CD1c-positive myeloid dendritic cell (primary cell): ENCODE data around the gene LAMTOR5.
A peak's percentile ranks its signal among the peaks of the same experiment; 100 is the strongest.
"Not testable (repeated sequence)": the region's sequence is repeated elsewhere in the genome, so short reads cannot be mapped to it uniquely, and the experiment has no call there.

Experiments used
- DNase-seq: peaks from one replicate; pipeline ENCODE4 v3.0.0-alpha.2; 2016; ENCODE audit errors: extremely low spot score

LAMTOR5 gene

DNA sequence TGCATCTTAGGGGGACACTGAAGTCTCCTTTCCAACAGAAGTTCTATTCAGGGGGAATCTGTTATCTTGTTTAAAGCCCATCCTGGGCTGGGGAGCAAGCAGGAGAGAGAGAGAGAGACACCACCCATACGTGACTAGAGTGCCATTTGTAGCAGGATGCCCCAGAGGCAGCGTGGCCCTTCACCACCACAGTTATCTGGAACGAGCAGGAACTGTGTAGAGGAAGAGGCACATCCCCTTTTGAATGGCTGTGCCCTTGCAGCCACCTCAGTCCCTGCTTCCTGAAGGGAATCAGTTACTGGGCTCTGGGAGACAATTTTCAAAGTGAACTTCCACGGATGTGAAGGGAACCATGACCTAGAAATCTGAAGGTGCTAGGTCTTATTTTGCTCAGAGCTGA is 19.4 kb upstream of the LAMTOR5 start:
- DNase-seq, result peak; percentile 50

DNA sequence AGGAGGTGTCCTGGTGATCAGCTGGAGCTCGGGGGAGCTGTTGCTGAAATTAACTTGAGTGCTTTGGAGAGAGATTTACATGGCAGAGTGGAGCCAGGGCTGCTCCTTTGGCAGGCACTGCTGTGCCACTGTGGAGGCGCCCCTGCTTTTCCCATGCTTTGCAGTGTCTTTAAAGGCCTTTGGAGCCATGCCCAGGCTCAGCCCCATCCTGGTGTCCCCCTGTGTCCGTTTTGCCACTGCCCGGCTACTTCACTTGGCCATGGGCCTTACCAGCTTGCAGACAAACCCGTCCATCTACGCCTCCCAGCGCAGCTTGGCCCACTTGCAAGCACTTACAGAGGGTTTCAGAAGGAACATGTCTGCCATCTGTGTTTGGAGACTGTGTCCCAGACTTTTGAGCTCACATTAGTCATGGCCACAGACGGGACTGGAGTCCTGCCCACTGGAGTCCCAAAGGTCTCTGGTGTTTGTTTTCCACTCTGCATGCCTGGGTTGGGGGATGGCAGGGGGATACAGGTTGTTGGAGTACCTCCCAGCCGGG is 18.2 kb upstream of the LAMTOR5 start:
- DNase-seq, result no peak

DNA sequence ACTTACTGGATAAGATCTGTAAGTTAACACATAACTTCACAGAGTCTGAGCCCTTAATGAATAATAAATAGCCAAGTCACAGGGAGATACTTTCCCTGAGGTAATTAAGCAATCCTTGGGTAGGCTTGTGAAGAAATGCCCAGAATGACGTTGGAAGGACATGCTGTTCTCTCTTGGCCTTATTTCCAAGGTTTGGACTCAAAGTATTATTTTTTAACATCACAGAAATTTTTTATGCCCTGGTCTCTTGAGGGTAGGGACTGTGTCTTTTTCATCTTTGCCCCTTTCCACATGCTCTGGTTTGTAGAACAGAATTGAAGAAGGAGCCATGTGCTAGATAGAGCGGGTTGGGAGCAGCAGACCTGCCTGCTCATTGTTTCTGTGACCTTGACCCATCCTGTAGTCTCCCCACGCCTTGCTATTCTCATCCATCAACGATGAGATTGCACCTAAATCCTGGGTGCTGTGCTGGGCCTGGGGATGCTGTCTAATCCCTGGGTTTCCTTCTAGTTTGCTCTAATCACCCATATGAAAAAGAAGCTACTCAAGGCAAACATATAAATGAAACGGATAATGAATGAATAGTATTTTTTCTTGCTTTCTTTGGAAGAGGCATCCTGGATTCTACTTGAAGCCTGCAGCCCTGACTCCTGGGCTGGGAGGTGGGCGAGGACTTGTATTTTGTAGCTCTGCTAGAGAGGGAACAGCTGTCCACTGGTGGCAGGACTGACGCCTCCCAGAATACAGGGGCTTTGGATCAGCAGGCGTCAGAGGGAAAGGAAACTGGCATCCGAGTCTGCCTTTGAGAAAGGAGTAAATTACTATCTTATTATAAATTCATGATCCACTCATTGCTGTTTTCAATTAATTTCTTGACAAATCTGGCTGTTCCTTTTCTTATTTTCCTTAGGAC is 17.5 kb upstream of the LAMTOR5 start:
- DNase-seq, result no peak

DNA sequence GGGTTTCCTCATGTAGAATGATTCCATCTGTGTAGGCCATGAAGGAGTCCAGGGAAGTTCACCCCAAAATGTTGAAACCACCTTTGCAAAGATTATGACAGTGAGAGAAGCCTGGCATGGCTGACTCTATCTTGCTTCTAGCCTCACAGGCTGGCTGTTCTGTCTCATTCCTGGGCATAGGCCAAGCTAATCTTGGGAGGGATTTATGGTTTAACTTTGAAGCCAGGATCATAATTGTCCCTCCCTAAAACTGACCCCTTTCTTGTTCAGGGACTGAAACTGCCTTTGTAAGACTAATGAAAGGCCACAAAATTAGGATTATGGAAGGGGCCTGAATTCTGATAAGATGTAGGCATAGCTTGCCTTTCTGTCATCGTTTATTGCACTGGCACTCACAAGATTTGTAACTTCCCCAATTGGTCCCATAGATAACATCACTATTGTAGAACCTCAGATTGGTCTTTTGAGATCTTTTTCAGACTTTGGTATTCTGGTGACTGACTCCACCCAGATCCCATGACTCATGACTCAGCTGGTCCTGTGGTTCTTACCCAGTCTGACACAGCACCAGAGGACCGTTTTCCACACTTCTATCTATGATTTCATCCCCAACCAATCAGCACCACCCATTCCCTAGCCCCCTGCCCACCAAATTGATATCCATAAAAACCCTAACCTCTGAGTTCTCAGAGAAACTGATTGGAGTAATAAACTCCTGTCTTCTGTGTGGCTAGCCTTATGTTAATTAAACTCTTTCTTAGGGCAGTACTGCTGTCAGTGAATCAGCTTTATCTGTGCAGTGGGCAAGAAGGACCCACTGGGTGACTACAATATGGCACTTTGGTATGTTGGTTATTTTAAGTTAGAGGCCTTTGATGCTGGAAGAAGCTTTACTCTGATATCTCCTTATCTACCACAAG is 13.6 kb upstream of the LAMTOR5 start:
- DNase-seq, result peak; percentile 80

DNA sequence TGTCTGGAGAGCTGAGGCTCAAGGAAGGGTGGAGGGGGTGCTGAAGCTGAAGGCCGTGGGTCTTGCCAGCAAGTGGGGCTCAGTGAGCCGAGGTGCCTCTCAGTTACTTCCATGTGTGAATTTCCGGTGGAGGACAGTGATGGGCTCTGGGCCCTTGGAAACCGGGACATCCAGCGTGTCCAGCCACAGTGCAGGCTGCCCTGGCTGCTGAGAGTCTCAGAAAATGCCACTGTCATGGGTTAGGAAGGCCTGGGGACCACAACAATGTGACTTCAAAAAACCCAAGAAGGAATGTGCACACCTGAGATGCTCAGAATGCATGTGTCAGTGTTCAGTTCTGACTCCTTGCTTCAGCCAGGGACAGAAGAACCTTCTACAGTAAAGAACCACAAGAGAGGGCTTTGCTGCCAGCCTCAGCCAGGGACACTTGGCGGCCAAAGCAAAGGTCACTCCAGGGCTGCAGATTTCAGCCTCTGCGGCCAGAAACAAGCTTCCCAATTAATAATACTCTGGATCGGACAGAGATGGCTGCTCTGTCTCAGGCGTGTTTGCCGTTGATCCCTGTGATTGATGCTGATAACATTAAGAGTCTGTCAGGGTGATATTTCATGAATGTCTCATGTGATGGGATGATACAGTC is 12.6 kb upstream of the LAMTOR5 start:
- no peak for DNase-seq

- no peak for DNase-seq
Measured at GRCh38 chr1:110418729-110419128, 11.2 kb upstream of the LAMTOR5 start.

GRCh38 chr1:110413045-110413444 is 5.6 kb upstream of the LAMTOR5 start:
- DNase-seq, result not testable (repeated sequence)

- DNase-seq, result peak; percentile 82
Measured at GRCh38 chr1:110412576-110412975, 5.1 kb upstream of the LAMTOR5 start.

- no peak for DNase-seq
Measured at GRCh38 chr1:110411173-110411735, 3.8 kb upstream of the LAMTOR5 start.

- no peak for DNase-seq
Measured at GRCh38 chr1:110409316-110409715, 1.8 kb upstream of the LAMTOR5 start.

DNA sequence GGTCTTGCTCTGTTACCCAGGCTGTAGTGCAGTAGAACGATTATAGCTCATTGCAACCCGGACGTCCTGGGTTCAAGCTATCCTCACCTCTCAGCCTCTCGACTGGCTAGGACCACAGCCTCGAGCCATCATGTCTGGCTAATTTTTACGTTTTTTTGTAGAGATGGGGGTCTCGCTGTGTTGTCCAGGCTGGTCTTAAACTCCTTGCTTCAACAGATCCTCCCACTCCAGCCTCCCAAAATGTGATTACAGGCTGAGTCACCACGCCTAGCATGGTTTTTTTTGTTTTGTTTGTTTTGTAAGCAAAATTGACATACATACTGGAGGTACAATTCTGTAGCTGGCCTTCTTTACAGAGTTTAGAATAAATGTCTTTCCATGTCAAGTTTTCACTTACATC is 994 bp upstream of the LAMTOR5 start:
- no peak for DNase-seq

- not testable (repeated sequence) for DNase-seq
Measured at GRCh38 chr1:110406407-110406806, 1.1 kb downstream of the LAMTOR5 start.

DNA sequence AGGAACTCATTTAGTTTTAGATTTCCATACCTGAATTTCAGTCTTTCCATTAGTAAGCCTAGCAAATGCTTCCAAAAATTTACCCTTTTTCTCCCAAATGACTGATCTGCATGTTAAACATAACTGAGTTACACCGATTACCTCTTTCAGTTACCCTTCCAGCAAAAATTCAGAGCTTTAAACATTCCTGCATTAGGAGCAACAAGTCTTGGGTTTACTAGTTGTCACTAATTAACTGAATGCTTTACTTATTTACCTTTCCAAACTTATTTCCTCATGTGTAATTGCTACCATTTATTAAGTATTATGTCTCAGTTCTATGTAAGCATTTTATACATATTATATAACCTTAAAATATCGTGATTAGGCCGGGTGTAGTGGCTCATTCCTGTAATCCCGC is 3.1 kb downstream of the LAMTOR5 start:
- DNase-seq, result no peak

GRCh38 chr1:110403805-110404204 is 3.7 kb downstream of the LAMTOR5 start:
- DNase-seq, result no peak

- DNase-seq, result not testable (repeated sequence)
Measured at GRCh38 chr1:110396259-110396958, 11.1 kb downstream of the LAMTOR5 start.

- no peak for DNase-seq
Measured at GRCh38 chr1:110394493-110394820, 13.0 kb downstream of the LAMTOR5 start.

DNA sequence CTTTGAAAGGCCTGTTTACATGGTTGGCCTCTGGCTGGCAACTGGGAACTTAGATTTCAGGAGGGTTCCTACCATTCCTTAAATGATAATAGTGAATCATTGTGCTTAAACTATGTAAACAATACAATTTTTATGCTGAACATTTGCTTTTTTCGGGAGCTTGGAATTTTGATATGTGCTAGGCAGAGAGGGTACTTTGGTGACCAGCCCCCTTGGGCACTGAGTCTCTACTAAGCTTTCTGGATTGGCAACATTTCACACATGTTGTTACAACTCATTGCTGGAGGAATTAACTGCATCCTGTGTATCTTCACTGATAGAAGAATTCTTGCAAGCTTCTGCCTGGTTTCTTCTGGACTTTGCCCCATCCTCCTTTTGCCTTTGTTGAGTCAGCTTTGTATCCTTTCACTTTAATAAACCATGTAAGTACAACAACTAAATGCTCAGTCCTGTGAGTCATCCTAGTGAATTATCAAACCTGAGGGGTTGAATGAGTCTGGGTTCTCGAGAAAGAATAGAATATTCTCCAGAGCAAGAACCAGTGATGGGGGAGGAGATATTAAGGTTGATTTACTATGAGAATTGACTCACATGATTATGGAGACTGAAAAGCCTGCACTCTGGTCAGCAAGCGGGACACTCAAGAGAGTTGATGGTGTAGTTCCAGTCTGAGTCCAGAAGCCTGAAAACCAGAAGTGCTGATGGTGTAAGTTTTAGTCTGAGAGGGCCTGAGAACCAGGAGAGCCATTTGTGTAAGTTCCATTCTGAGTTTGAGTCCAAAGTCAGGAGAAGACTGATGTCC is 13.6 kb downstream of the LAMTOR5 start:
- no peak for DNase-seq

DNA sequence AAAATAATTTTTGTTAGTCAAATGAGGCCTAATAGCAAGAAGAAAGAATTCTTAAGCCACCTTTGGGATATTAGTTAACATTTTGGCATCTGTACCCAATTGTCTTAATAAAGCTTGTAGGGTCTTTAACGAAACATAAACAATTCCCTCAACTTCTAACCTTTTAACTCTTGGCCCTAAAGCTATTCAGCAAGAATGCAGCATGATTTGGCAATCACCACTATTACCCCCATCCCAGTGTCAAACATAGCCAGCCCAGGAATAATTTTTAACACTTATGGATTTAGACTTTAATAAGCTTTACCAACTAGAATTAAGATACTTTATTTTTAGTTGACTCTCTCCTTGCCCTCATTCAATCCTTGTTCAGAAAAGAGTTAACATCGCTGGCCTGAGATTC is 14.2 kb downstream of the LAMTOR5 start:
- DNase-seq, result no peak

DNA sequence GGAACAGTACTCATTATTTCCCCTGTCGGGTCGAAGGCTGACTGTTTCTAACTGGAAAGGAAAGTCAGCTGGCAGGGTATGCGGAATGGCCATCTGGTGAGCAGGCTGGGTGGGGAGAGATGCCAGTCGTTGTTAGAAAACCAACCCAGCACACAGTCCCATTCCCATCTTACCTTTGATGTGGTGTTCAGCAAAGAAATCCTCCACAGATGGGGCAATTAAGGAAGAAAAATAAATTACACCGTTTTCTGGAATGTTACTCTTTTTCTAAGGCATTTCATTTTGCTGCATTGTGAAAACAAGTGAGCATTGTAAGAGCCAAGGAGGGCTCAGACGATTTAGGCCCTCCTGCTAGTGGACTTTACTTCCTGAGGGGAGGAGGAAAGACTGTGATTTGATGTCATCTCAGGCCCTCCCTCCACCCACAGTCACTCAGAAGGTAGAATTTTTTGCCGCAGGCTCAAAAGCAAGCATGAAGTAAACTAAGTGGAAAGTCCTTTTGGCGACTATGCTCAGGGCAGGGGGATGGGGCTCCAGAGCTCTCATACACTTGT is 16.7 kb downstream of the LAMTOR5 start, which contains the start of gene SLC16A4:
TSS of gene SLC16A4 (minus strand) at position 335 of the 554 bp plus-strand sequence. CDS start 1,703 bp downstream, outside the sequence.
- no peak for DNase-seq

DNA sequence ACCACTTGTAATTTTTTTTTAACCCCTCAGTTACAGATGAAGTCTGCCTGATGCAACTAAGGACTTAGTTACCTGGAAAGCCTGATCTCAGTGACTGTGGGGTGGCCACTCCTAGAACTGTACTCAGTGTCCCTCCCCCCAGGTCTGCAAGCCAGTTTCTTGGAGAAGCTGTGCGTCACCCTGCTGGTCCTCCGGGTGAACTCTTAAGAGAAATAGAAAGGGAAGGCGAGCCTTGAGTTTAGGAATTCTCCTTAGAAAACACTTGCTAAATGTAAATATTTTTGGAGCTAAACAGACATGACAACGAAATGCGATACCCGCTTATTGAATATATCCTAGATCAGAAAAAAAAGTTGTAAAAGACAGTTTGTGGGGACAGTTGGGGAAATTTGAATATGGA is 17.4 kb downstream of the LAMTOR5 start:
- no peak for DNase-seq
